A673 (cell line): ENCODE measurements around the gene CYP8B1. TPM values are rescaled to one million over a fixed set of nuclear protein-coding genes. Genes with fewer than 3 reads are reported as not detected.

ENCODE experiments used
- BruUV-seq: library from RNA; stranded (reverse); fragments of 400-500 nt; replicated peaks from 2 replicates; lab custom pipeline; 2021; lab: Mats Ljungman, UMichigan
- CTCF ChIA-PET: fragments of 300-600 bp; sonication (Branson Sonifier 250); formaldehyde crosslinking; loops from one replicate; lab custom pipeline; 2022; ENCODE audit warnings: antibody characterized with exemption; lab: Charles Lee
- POLR2A ChIA-PET: fragments of 300-600 bp; sonication (Branson Sonifier 250); formaldehyde crosslinking; loops from one replicate; lab custom pipeline; 2022; ENCODE audit warnings: antibody characterized with exemption; ENCODE audit not compliant: low non-redundant PET; lab: Charles Lee
- DNase-seq: peaks from one replicate; pipeline ENCODE4 v3.0.0-alpha.2; 2015; ENCODE audit warnings: low spot score
- H3K27ac ChIP-seq: fragments of 200-600 bp; sonication (generic); 2 replicates; pipeline ENCODE4 v1.5.1; 2016; ENCODE audit warnings: mixed run types, low read depth, mild to moderate bottlenecking, mixed read lengths, antibody characterized with exemption, low read length; ENCODE audit not compliant: poor library complexity, severe bottlenecking
- H3K27me3 ChIP-seq: fragments of 200-600 bp; sonication (generic); replicated peaks from 2 replicates; pipeline ENCODE4 v1.6.1; 2017; ENCODE audit warnings: mixed run types, low read depth, mild to moderate bottlenecking, mixed read lengths, antibody characterized with exemption, low read length; ENCODE audit not compliant: insufficient read depth, poor library complexity
- H3K36me3 ChIP-seq: fragments of 200-600 bp; sonication (generic); 2 replicates; pipeline ENCODE4 v1.6.1; 2016; ENCODE audit warnings: mixed run types, mild to moderate bottlenecking, mixed read lengths, antibody characterized with exemption, low read length; ENCODE audit not compliant: insufficient read depth, poor library complexity, severe bottlenecking
- H3K4me1 ChIP-seq: fragments of 200-600 bp; sonication (generic); 2 replicates; pipeline ENCODE4 v1.6.1; 2017; ENCODE audit warnings: mixed run types, mild to moderate bottlenecking, mixed read lengths, antibody characterized with exemption, low read length; ENCODE audit not compliant: insufficient read depth, poor library complexity, severe bottlenecking
- H3K4me3 ChIP-seq: fragments of 200-600 bp; sonication (generic); 2 replicates; pipeline ENCODE4 v1.5.1; 2016; ENCODE audit warnings: low read depth, mixed run types, mild to moderate bottlenecking, mixed read lengths, low read length; ENCODE audit not compliant: poor library complexity, severe bottlenecking
- H3K9me3 ChIP-seq: fragments of 200-600 bp; sonication (generic); 2 replicates; pipeline ENCODE4 v1.6.1; 2016; ENCODE audit warnings: mixed run types, low read depth, mild to moderate bottlenecking, mixed read lengths, antibody characterized with exemption, low read length; ENCODE audit not compliant: poor library complexity, severe bottlenecking
- CTCF ChIP-seq: fragments of 300-800, 200-600 bp; sonication (generic); conservative IDR thresholded peaks from 2 replicates; pipeline ENCODE4 v1.5.1; 2017; ENCODE audit warnings: low read depth, mild to moderate bottlenecking, antibody characterized with exemption, low read length, moderate library complexity, mixed read lengths
- EZH2 ChIP-seq: fragments of 200-600 bp; sonication (generic); IDR thresholded peaks from 2 replicates; pipeline ENCODE4 v1.6.1; 2017; ENCODE audit warnings: borderline replicate concordance, low read depth, mild to moderate bottlenecking, mixed read lengths, antibody characterized with exemption, low read length; ENCODE audit not compliant: poor library complexity, severe bottlenecking
- intact Hi-C: fragments of 100-400 bp; cut with micrococcal nuclease; formaldehyde crosslinking; loops from one replicate; pipeline ENCODE4 v1.10.0; 2022; ENCODE audit not compliant: unreplicated experiment
- total RNA-seq: library from RNA; stranded (reverse); gene quantifications from 2 replicates; pipeline ENCODE4 v1.2.3, GENCODE V29; 2021

The CYP8B1 gene
- total RNA-seq, 1 experiment from 2014 or later: not detected

GRCh38 chr3:42892807-42893206, 17.1 kb upstream of the CYP8B1 start:
- H3K4me3 ChIP-seq: no peak overlapping the region
- POLR2A ChIA-PET: no interaction called here
- no peaks in the 10 kb centered on the region for H3K4me1 ChIP-seq
- H3K36me3 ChIP-seq: no peaks in the 10 kb centered on the region
- no peak for DNase-seq
- no peaks in the 10 kb centered on the region for H3K27me3 ChIP-seq
- CTCF ChIA-PET: no interaction called here
- H3K27ac ChIP-seq: no peak overlapping the region
- no peaks in the 10 kb centered on the region for H3K9me3 ChIP-seq
- no peak for TF ChIP-seq EZH2
- no peak for TF ChIP-seq CTCF
- intact Hi-C loops: no loop called here
- BruUV-seq: no TSS peak

GRCh38 chr3:42892169-42892568, 16.5 kb upstream of the CYP8B1 start:
- ChIA-PET POLR2A (no interaction called here), CTCF (no interaction called here)
- TF ChIP-seq EZH2 (no peak), CTCF (no peak)
- intact Hi-C loops: no loop called here
- no TSS peak for BruUV-seq
- DNase-seq: no peak
- H3K27ac ChIP-seq: no peak overlapping the region
- no peaks in the 10 kb centered on the region for H3K36me3 ChIP-seq
- H3K4me1 ChIP-seq: no peaks in the 10 kb centered on the region
- H3K27me3 ChIP-seq: no peaks in the 10 kb centered on the region
- no peak overlapping the region for H3K4me3 ChIP-seq
- no peaks in the 10 kb centered on the region for H3K9me3 ChIP-seq

GRCh38 chr3:42891042-42891441, 15.4 kb upstream of the CYP8B1 start:
- H3K36me3 ChIP-seq: no peaks in the 10 kb centered on the region
- ChIA-PET CTCF (no interaction called here), POLR2A (no interaction called here)
- no peaks in the 10 kb centered on the region for H3K4me1 ChIP-seq
- TF ChIP-seq EZH2 (no peak), CTCF (no peak)
- H3K27me3 ChIP-seq: no peaks in the 10 kb centered on the region
- intact Hi-C loops: no loop called here
- H3K4me3 ChIP-seq: no peak overlapping the region
- DNase-seq: no peak
- H3K27ac ChIP-seq: no peak overlapping the region
- BruUV-seq: no TSS peak
- H3K9me3 ChIP-seq: no peaks in the 10 kb centered on the region
